IPS-18a (cell line): ENCODE data around the gene SLC25A21.

Experiments used
- H3K27ac ChIP-seq: one replicate; pipeline ENCODE4 v1.5.1; 2013; ENCODE audit warnings: low read length
- H3K27me3 ChIP-seq: one replicate; pipeline ENCODE4 v1.6.1; 2013; ENCODE audit warnings: mild to moderate bottlenecking, low read length; ENCODE audit not compliant: control insufficient read depth, insufficient read depth
- H3K36me3 ChIP-seq: one replicate; pipeline ENCODE4 v1.6.1; 2013; ENCODE audit warnings: low read depth, low read length; ENCODE audit not compliant: control insufficient read depth
- H3K4me1 ChIP-seq: one replicate; pipeline ENCODE4 v1.6.1; 2013; ENCODE audit warnings: low read depth, low read length; ENCODE audit not compliant: control insufficient read depth
- H3K4me3 ChIP-seq: one replicate; pipeline ENCODE4 v1.5.1; 2013; ENCODE audit warnings: low read length
- H3K9ac ChIP-seq: one replicate; pipeline ENCODE4 v1.6.1; 2013; ENCODE audit warnings: mild to moderate bottlenecking, low read length, moderate library complexity
- H3K9me3 ChIP-seq: one replicate; pipeline ENCODE4 v1.6.1; 2013; ENCODE audit warnings: low read depth, low read length; ENCODE audit not compliant: control insufficient read depth

SLC25A21 gene

GRCh38 chr14:36741858-36742257 lies 430.5 kb downstream of the SLC25A21 start:
- H3K27me3 ChIP-seq, result no peaks in the 10 kb centered on the region
- H3K4me3 ChIP-seq, result no peak overlapping the region
- H3K4me1 ChIP-seq, result no peaks in the 10 kb centered on the region
- H3K36me3 ChIP-seq, result no peaks in the 10 kb centered on the region
- no peak overlapping the region for H3K9ac ChIP-seq
- H3K9me3 ChIP-seq, result no peaks in the 10 kb centered on the region
- H3K27ac ChIP-seq, result no peak overlapping the region

GRCh38 chr14:36738269-36738668 lies 434.1 kb downstream of the SLC25A21 start:
- H3K27me3 ChIP-seq, result no peaks in the 10 kb centered on the region

GRCh38 chr14:36726128-36726527 lies 446.3 kb downstream of the SLC25A21 start:
- Histone ChIP-seq H3K9me3 (no peaks in the 10 kb centered on the region), H3K9ac (no peak overlapping the region), H3K4me1 (peaks cover 3% of the 10 kb centered on the region), H3K36me3 (no peaks in the 10 kb centered on the region), H3K4me3 (no peak overlapping the region), H3K27me3 (no peaks in the 10 kb centered on the region), H3K27ac (no peak overlapping the region)

More at GRCh38 chr14:36738269-36738668, 434.1 kb downstream of the SLC25A21 start:
- Histone ChIP-seq H3K4me1 (no peaks in the 10 kb centered on the region), H3K36me3 (no peaks in the 10 kb centered on the region), H3K4me3 (no peak overlapping the region), H3K9ac (no peak overlapping the region), H3K27ac (no peak overlapping the region), H3K9me3 (no peaks in the 10 kb centered on the region)

- Histone ChIP-seq H3K9ac (no peak overlapping the region), H3K4me1 (peaks cover 3% of the 10 kb centered on the region), H3K36me3 (no peaks in the 10 kb centered on the region), H3K27me3 (no peaks in the 10 kb centered on the region), H3K9me3 (no peaks in the 10 kb centered on the region), H3K4me3 (no peak overlapping the region), H3K27ac (no peak overlapping the region)
These were observed 448.2 kb downstream of the SLC25A21 start for GRCh38 chr14:36724162-36724561.

GRCh38 chr14:36723530-36723929 lies 448.9 kb downstream of the SLC25A21 start:
- Histone ChIP-seq H3K36me3 (no peaks in the 10 kb centered on the region), H3K27ac (no peak overlapping the region), H3K27me3 (no peaks in the 10 kb centered on the region), H3K9ac (no peak overlapping the region), H3K4me3 (no peak overlapping the region), H3K9me3 (no peaks in the 10 kb centered on the region), H3K4me1 (peaks cover 3% of the 10 kb centered on the region)

DNA sequence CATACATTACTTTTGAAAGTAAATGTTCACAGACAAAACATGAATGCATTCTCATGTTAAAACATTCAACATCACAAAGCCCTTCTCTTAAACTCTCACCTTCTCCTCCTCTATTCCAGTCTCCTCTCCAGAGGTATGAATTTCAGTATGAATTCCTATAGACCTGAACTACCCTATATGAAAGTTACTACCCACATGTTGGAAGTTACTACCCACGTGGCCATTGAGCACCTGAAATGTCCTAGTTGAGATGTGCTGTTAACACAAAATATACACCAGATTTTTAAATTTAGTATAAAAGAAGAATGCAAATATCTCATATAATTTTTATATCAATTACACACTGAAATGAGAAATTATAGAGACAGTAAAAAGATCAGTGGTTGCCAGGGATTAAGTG lies 450.5 kb downstream of the SLC25A21 start:
- no peaks in the 10 kb centered on the region for H3K9me3 ChIP-seq
- H3K4me1 ChIP-seq, result peaks cover 12% of the 10 kb centered on the region
- no peak overlapping the region for H3K27ac ChIP-seq

DNA sequence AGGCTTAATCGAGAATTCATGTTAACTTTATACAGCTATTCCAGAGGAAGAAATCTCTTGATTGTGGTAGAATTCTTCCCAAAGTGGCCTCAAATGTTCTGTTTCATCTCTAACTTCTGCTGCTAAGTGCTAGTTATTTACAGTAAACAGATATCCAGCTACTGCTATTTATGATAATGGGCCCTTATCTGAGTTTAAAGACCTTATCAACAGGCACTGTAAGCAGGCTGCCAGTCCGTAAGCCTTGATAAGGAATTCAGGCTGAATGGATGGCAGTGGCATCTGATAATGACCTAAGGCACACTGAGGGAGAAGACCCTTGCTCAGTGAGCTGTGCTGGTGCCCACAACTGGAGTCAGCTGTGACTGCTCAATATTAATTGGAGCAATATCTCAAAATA lies 451.7 kb downstream of the SLC25A21 start:
- H3K9me3 ChIP-seq, result no peaks in the 10 kb centered on the region
- no peaks in the 10 kb centered on the region for H3K27me3 ChIP-seq
- no peaks in the 10 kb centered on the region for H3K36me3 ChIP-seq
- no peak overlapping the region for H3K27ac ChIP-seq
- peaks cover 15% of the 10 kb centered on the region for H3K4me1 ChIP-seq
- H3K9ac ChIP-seq, result no peak overlapping the region
- no peak overlapping the region for H3K4me3 ChIP-seq

More for the DNA sequence above, 450.5 kb downstream of the SLC25A21 start:
- H3K4me3 ChIP-seq, result no peak overlapping the region
- no peaks in the 10 kb centered on the region for H3K36me3 ChIP-seq
- no peak overlapping the region for H3K9ac ChIP-seq
- H3K27me3 ChIP-seq, result no peaks in the 10 kb centered on the region

- no peaks in the 10 kb centered on the region for H3K9me3 ChIP-seq
These were observed 452.6 kb downstream of the SLC25A21 start for GRCh38 chr14:36719823-36720222.

GRCh38 chr14:36718216-36718615 lies 454.2 kb downstream of the SLC25A21 start:
- H3K9me3 ChIP-seq, result no peaks in the 10 kb centered on the region
- peaks cover 12% of the 10 kb centered on the region for H3K4me1 ChIP-seq
- no peaks in the 10 kb centered on the region for H3K27me3 ChIP-seq
- H3K27ac ChIP-seq, result no peak overlapping the region
- no peak overlapping the region for H3K4me3 ChIP-seq
- H3K9ac ChIP-seq, result no peak overlapping the region
- H3K36me3 ChIP-seq, result no peaks in the 10 kb centered on the region

More at GRCh38 chr14:36719823-36720222, 452.6 kb downstream of the SLC25A21 start:
- Histone ChIP-seq H3K36me3 (no peaks in the 10 kb centered on the region), H3K4me1 (peaks cover 15% of the 10 kb centered on the region), H3K27me3 (no peaks in the 10 kb centered on the region), H3K4me3 (no peak overlapping the region), H3K9ac (no peak overlapping the region), H3K27ac (no peak overlapping the region)

GRCh38 chr14:36717363-36717762 lies 455.0 kb downstream of the SLC25A21 start:
- Histone ChIP-seq H3K4me1 (peaks cover 12% of the 10 kb centered on the region), H3K27ac (no peak overlapping the region), H3K4me3 (no peak overlapping the region), H3K36me3 (no peaks in the 10 kb centered on the region), H3K9ac (no peak overlapping the region), H3K9me3 (no peaks in the 10 kb centered on the region), H3K27me3 (no peaks in the 10 kb centered on the region)

DNA sequence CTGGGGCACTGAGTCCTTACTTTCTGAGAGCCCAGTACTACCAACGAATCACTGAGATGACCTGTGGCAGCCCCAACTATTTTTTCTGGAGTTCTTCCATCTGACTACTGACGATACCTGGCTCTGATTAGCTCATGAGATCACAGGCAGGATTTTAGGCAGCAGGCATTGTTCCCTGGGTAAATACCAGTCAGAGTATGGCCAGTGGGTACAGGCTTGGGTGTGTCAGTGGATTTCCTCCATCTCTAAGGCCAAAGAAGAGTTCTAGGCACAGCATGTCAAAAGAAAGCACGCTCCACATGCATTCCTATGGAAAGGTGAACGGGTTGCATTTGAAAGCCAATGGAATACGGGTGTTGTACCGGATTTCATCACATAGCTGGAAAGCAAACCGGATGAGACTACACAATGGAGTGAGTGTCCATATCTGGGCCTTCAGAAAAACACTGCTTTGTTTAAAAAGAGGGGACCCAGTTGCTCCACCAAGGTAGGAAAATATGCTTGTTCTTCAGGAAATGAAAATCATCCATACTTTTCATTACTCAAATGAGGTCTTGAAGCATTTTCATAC lies 455.7 kb downstream of the SLC25A21 start:
- H3K4me3 ChIP-seq, result no peak overlapping the region

GRCh38 chr14:36713960-36714703 lies 458.3 kb downstream of the SLC25A21 start:
- Histone ChIP-seq H3K27ac (no peak overlapping the region), H3K4me1 (peaks cover 12% of the 10 kb centered on the region), H3K4me3 (no peak overlapping the region), H3K9me3 (no peaks in the 10 kb centered on the region), H3K27me3 (no peaks in the 10 kb centered on the region), H3K9ac (no peak overlapping the region), H3K36me3 (no peaks in the 10 kb centered on the region)

More for the DNA sequence above, 455.7 kb downstream of the SLC25A21 start:
- Histone ChIP-seq H3K4me1 (peaks cover 12% of the 10 kb centered on the region), H3K36me3 (no peaks in the 10 kb centered on the region), H3K9me3 (no peaks in the 10 kb centered on the region), H3K9ac (no peak overlapping the region), H3K27ac (no peak overlapping the region), H3K27me3 (no peaks in the 10 kb centered on the region)
